Spleen (tissue), 7 donors: Measurements from ENCODE around the gene ANKRD12.

ENCODE experiments used
- POLR2A ChIP-seq, 3 donors: fragments of 450-650 bp; IDR thresholded peaks; one replicate each; pipeline ENCODE4 v1.5.1; 2017; ENCODE audit warnings: antibody characterized with exemption in 3 of 3, mild to moderate bottlenecking in 1 of 3
- TF ChIP-seq, protein P1 (sequence below), 11 experiments: fragments of 200-600 bp in 7 of 11; fragments of 450-650 bp in 4 of 11; sonication (generic) in 4 of 11; IDR thresholded peaks in 8 of 11; conservative IDR thresholded peaks in 3 of 11; 1 replicate in 7 of 11; 2 replicates in 4 of 11; pipeline versions ENCODE4 v1.4.0 to v1.8.0; 2016 to 2021; ENCODE audit warnings: antibody characterized with exemption in 11 of 11, inconsistent platforms in 4 of 11, mild to moderate bottlenecking in 1 of 11
- donor health status: DM: no; HTN: no; CAD: no; lungs with moderate emphysema.
- donor health status: DM: no; HTN: no; CAD: no.
- donor health status: DM: no; HTN: no; CAD: no.

DNA sequence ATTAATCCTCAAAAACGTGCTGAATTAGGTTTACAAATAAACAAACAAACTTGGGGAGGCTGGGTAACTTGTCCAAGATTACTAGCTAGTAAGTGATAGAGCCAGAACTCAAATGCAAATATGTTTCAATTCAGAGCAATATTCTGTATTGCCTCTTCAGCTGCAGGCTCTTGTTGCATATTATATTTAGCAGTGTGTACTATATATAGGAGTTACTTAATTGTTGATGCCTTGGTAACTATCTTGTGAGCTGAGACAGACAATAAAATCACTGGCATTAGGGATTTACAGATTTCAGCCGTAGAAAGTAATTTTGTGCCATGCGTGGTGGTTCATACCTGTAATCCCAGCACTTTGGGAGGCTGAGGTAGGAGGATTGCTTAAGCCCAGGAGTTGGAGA lies 10.2 kb upstream of the ANKRD12 start:
- TF ChIP-seq, protein P1, sequence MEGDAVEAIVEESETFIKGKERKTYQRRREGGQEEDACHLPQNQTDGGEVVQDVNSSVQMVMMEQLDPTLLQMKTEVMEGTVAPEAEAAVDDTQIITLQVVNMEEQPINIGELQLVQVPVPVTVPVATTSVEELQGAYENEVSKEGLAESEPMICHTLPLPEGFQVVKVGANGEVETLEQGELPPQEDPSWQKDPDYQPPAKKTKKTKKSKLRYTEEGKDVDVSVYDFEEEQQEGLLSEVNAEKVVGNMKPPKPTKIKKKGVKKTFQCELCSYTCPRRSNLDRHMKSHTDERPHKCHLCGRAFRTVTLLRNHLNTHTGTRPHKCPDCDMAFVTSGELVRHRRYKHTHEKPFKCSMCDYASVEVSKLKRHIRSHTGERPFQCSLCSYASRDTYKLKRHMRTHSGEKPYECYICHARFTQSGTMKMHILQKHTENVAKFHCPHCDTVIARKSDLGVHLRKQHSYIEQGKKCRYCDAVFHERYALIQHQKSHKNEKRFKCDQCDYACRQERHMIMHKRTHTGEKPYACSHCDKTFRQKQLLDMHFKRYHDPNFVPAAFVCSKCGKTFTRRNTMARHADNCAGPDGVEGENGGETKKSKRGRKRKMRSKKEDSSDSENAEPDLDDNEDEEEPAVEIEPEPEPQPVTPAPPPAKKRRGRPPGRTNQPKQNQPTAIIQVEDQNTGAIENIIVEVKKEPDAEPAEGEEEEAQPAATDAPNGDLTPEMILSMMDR (IDR thresholded peaks at IDR 0.05 in 8 of 11, conservative IDR thresholded peaks at IDR 0.05 in 3 of 11), result no peak
- no peak for TF ChIP-seq POLR2A (IDR thresholded peaks at IDR 0.05)
